ENCODE data around the gene SULF2.

The SULF2 gene

GRCh38 chr20:47678536-47678935 is 106.7 kb downstream of the SULF2 start:
- DNase-seq, result no peak

DNA sequence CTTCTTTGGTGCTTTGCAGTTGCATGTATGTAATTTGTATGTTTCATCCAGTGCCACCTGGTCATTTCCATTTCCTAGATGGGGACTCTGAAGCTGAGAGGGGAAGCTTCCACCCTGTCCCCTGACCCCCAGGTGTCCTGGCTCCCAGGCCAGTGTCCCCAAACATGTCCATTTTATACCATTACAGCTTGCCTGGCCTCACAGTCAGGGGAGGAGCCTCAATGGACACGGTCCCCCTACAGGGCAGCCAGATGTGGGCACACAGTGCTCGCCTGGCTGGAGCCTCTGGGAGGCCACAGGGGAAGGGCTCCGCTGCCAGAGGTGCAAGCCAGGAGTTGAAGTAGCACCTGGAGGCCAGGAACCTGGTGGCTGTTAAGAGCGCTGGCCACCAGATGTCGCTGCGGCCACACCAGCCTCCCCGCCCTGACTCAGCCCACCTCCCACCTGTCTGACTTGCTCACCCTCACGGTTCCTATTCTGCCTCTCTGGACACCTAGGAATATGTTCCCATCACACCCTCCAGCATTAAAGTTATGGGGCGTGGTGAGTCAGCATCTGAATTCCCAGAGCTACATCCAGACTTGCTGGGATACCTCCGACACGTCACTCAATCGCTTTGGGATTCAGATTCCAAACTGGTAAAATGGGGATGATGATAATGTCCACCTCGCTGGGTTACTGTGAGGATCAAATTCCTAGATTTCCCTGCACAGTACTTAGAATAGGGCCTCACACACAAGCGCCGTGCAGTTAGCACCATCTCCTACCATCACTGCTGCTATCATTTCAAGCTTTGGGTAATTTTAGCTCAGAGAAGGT is 107.4 kb downstream of the SULF2 start:
- DNase-seq, result peak; percentile 19

GRCh38 chr20:47676912-47677634 is 108.2 kb downstream of the SULF2 start:
- DNase-seq, result no peak

DNA sequence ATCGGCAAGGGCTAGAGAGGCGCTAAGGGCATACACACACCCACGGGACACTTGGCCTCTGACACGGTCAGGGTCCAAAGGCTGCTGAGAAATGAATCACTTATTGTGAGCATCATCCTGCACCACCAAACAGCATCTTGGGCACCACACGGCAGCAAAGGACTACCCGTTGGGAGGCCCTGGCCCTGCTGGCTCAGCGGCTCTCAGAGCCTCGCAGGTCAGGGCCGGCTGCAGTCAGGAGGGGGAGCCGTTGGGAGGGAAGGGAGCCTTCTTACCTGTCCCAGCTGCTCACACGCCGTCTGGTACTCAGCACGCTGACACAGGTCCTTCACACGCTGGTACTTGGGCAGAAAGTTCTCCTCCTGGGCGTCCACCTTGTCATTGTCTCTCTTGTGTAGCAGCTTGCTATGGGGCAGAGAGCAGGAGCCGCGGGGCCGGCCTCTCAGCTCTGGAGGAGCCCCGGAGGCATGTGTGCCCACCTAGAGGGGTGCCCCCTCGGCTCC is 109.0 kb downstream of the SULF2 start:
- DNase-seq, result no peak

- no peak for DNase-seq
Observed at GRCh38 chr20:47675190-47676142, 109.8 kb downstream of the SULF2 start.

- DNase-seq, result no peak
Observed at GRCh38 chr20:47674686-47675085, 110.6 kb downstream of the SULF2 start.

DNA sequence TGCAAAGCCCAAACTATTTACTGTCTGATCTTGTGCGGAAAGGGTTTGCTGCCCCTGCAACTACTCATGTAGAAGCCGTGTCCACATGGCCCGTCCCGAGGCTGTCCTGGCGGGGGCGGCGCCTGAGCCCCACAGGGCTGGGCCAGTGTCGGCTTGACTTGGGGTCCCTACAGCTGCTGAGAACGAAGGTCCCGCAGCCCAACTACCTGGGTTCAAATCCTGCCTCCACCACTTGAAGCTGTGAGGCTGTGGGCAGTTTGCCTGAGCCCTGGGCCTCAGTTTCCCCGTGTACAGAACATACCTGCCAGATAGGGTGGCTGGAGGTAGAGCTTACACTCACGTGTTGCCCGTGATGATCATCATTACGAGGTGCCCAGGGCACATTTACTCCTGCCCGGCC is 111.1 kb downstream of the SULF2 start:
- no peak for DNase-seq

- no peak for DNase-seq
Observed at GRCh38 chr20:47673671-47673955, 111.7 kb downstream of the SULF2 start.

DNA sequence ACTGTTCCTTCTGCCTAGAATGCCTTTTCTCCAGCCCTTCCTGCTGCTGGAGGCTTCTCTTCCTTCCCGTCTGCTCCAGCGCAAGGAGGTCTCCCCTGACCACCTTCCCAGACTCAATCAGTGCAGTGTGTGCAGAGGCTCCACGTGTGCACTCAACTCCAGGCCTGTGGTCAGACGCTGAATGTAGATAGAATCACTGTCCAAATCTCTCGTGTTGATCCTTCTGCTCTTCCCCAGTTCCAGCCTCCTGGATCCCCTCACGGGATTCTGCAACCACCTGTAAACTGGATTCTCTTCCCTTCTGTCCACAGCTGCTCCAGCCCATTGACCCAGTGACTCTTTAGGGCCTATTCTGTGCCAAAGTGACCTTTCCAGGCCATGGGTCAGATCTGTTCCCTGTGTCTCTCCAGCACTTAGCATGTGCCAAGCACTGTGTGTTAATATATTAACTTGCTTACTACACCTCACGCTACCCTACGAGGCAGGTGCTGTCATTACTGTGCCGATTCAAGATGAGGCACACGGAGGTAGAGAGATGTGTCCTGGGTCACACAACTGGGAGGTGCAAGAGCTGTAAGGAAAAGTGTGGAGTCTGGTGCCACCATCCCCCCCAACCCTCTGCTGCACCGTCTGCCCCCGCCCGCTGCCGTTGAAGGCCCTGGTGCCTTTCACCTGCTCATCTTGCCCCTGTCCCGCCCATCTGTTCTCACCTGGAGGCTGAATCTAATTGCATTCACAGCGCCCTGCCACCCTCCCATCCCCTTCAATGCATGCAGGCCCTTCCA is 112.2 kb downstream of the SULF2 start:
- DNase-seq, result no peak

GRCh38 chr20:47672166-47672565 is 113.1 kb downstream of the SULF2 start:
- no peak for DNase-seq

DNA sequence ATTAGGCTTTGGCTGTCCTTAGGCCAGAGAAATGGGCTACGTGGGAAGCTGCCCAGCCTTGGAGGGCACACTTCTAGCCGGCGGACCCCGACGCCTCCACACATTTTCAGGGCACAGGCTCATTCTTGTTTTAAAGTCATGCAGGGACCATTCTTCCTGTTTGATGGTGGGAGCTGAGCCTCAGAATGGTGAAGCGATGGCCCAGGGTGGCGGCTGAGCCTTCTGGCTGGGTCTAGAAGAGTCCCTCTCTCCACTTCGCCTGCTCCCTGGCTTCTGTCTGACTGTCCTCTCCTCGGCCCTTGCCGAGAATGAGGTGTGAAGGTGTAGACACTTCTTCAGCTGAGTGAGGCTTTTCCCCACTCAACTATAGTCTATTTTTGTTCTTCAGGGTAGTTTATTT is 114.4 kb downstream of the SULF2 start:
- no peak for DNase-seq

DNA sequence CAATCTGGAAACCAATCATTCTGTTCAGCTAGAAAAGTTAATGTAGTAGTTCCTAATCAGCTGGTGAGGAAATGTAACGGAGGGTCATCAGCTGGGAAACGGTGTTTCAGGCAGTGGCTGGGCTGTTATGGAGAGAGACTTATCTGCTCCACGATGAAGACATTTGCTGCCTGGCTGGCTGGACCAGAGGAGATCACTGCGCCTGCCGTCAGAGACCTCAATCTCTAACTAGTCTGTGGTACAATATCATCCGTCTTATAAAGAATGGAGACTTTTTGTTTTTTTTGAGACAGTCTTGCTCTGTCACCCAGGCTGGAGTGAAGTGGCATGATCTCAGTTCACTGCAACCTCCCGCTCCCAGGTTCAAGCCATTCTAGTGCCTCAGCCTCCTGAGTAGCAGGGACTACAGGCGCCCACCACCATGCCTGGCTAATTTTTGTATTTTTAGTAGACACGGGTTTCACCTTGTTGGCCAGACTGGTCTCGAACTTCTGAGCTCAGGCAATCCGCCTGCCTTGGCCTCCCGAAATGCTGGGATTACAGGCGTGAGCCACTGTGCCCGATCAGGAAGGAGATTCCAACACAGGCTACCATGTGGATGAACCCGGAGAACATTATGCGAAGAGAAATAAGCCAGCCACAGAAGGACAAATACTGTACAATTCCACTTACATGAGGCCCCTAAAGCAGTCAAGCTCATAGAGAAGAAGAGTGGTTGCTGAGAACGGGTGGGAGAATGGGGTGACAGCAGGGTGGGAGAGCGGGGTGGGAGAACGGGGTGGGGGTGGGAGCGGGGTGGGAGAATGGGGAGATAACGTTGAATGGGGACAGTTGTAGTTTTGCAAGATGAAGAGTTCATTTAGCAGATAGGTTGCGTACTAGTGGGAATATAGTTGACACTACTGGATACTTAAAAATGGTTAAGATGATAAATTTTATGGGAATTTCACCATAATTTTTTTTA is 115.1 kb downstream of the SULF2 start:
- DNase-seq, result no peak

DNA sequence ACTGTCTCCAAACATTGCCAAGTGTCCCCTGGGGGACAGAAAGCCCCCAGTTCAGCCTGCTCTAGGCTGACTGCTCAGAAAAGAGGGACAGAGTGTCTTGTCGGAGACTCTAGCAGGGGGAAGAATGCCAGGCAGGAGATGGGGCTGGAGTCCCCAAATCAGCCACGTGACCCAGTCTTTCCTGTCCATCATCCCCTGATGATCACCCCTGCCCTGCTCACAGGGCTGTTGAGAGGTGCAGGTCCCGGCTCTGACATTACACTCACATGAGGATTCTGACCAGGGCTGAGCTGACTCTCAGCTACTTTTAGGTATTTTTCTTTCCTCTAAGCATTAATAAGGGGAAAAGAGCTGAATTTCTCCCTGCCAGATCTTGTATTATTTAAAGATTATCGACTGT is 115.8 kb downstream of the SULF2 start:
- no peak for DNase-seq

GRCh38 chr20:47669152-47669425 is 116.2 kb downstream of the SULF2 start:
- no peak for DNase-seq

GRCh38 chr20:47668313-47669151 is 116.7 kb downstream of the SULF2 start:
- no peak for DNase-seq

- no peak for DNase-seq
Observed at GRCh38 chr20:47667531-47668312, 117.6 kb downstream of the SULF2 start.

DNA sequence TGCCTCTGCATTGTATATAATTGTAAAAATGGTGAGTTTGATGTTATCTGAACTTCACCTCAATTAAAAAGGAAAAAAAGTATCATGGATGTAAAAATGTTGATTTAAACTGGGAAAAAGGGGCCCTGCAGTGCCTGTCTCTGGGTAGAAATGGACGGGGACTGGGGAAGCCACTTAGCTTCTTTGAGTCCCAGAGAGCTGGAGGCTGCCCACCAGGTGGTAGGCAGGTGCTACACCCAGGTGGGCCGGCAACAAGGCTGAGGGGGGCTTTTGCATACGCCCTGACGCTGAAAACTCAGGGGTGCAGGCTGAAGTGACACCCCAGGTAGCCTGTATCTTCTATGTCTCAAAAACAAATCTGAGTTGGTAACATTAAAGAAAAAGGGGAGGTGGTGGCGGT is 118.2 kb downstream of the SULF2 start:
- DNase-seq, result no peak

DNA sequence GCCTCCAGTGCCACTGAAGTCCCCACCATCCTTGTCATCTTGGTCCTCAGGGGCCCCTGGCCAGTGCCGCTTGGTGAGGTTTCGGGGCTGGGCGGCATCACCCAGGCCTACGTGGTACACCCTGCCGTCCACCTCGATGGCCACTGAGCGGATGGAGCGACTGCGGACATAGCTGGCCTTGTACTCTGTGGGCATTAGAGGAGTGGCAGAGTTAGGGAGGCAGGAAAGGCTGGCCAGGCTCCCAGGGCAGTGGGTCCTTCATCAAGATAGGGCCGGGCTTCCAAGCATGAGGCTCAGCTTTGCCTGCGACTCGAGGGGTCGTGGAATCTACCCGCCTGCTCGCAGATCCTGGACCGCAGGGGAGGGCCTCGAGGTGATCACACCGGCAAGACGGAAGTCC is 119.0 kb downstream of the SULF2 start:
- DNase-seq, result no peak

DNA sequence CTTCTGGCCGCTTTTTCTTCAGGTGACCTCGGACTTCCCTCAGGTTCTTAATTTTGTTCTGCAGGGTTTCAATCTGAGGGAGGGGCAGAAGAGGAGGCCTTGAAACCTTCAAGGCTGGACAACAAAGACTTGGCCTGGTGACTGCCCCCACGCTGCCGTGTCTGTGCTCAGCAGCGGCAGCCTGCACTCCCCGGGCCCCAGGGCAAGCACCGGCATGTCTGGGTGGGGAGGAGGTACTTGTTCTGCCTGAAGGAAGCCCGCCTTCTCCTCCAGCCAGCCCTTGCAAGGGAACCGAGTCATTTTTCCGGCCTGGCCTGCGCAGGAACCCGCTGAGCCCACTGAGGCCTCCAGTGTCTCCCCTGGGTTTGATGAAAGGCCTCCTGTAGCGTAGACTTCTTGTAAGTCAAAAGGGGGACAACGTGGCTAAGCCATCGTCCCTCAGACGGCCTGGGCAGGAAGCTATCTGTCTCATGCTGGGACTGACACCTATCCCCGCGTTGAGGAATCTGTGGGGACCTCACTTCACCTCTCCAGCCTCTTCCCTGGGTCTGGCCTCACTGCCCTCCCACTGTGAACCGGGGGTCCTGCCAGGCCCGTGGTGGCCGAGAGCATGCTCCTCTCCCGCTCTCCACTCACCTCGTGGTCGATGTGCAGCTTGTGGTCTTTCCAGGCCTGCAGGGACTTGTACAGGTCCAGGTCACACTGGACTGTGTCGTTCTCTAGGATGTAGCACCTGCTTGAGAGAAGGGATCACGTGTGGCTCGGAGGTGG is 119.9 kb downstream of the SULF2 start:
- DNase-seq, result no peak
